HG03442 (cell line): ENCODE data around the gene PNMA6F.
"Not testable (repeated sequence)": the region's sequence is repeated elsewhere in the genome, so short reads cannot be mapped to it uniquely, and the experiment has no call there.

Experiments
- ATAC-seq: cut with Tn5 transposase; IDR thresholded peaks from one replicate; pipeline ENCODE4 v1.9.1; 2021; ENCODE audit warnings: mild to moderate bottlenecking, moderate library complexity; ENCODE audit not compliant: unreplicated experiment

PNMA6F gene

GRCh38 chrX:153304988-153305736, 16.4 kb downstream of the PNMA6F start:
- ATAC-seq = no peak

GRCh38 chrX:153303276-153304262, 18.0 kb downstream of the PNMA6F start:
- ATAC-seq = no peak

GRCh38 chrX:153302796-153303195, 18.8 kb downstream of the PNMA6F start:
- no peak for ATAC-seq

GRCh38 chrX:153301746-153302145, 19.8 kb downstream of the PNMA6F start:
- ATAC-seq = no peak

- no peak for ATAC-seq
Measured at GRCh38 chrX:153299855-153300254, 21.7 kb downstream of the PNMA6F start.

GRCh38 chrX:153297376-153297775, 24.2 kb downstream of the PNMA6F start:
- no peak for ATAC-seq

- not testable (repeated sequence) for ATAC-seq
Measured at GRCh38 chrX:153293485-153294071, 28.0 kb downstream of the PNMA6F start.

GRCh38 chrX:153288807-153289206, 32.8 kb downstream of the PNMA6F start:
- ATAC-seq = not testable (repeated sequence)

GRCh38 chrX:153285678-153286077, 35.9 kb downstream of the PNMA6F start:
- not testable (repeated sequence) for ATAC-seq

GRCh38 chrX:153283982-153284381, 37.6 kb downstream of the PNMA6F start:
- not testable (repeated sequence) for ATAC-seq

GRCh38 chrX:153281784-153282183, 39.8 kb downstream of the PNMA6F start:
- not testable (repeated sequence) for ATAC-seq

- not testable (repeated sequence) for ATAC-seq
Measured at GRCh38 chrX:153279304-153279703, 42.3 kb downstream of the PNMA6F start.

- not testable (repeated sequence) for ATAC-seq
Measured at GRCh38 chrX:153276049-153276448, 45.5 kb downstream of the PNMA6F start.

- ATAC-seq = not testable (repeated sequence)
Measured at GRCh38 chrX:153275418-153275817, 46.1 kb downstream of the PNMA6F start.

GRCh38 chrX:153272584-153272983, 49.0 kb downstream of the PNMA6F start:
- not testable (repeated sequence) for ATAC-seq

- ATAC-seq = not testable (repeated sequence)
Measured at GRCh38 chrX:153272070-153272469, 49.5 kb downstream of the PNMA6F start.
